GM12878 (cell line): ENCODE data around the gene FCHSD2. TPM values are rescaled to one million over a fixed set of nuclear protein-coding genes. Genes with fewer than 3 reads are reported as not detected.

ENCODE experiments used
- ATAC-seq: fragments of 200-7000 bp; cut with Tn5 transposase; 3 replicates; pipeline ENCODE4 v1.9.1; 2020; ENCODE audit warnings: mild to moderate bottlenecking, moderate library complexity
- BruUV-seq: library from RNA; stranded (reverse); fragments of 400-500 nt; replicated peaks from 2 replicates; lab custom pipeline; 2021; lab: Mats Ljungman, UMichigan
- CTCF ChIA-PET: fragments of 300-600 bp; sonication (Branson Sonifier 250); formaldehyde crosslinking; extraction: SDS; loops from one replicate; lab custom pipeline; 2021; ENCODE audit warnings: inconsistent platforms; lab: Yijun Ruan, JAX
- POLR2A ChIA-PET: fragments of 350-600 bp; formaldehyde crosslinking; extraction: SDS; loops from one replicate; lab custom pipeline; 2021; ENCODE audit warnings: inconsistent platforms; lab: Charles Lee
- RAD21 ChIA-PET: fragments of 300-600 bp; sonication (Branson Sonifier 250); formaldehyde crosslinking; loops from one replicate; lab custom pipeline; 2023; ENCODE audit warnings: antibody characterized with exemption; ENCODE audit not compliant: unreplicated experiment; lab: Charles Lee
- SMC1A ChIA-PET: fragments of 300-600 bp; sonication (Branson Sonifier 250); formaldehyde crosslinking; loops from one replicate; lab custom pipeline; 2023; ENCODE audit not compliant: unreplicated experiment, uncharacterized antibody; lab: Charles Lee
- DNase-seq: peaks from one replicate; pipeline ENCODE4 v3.0.0-alpha.2; 2011; ENCODE audit warnings: low read depth, low spot score
- FAIRE-seq: peaks from 3 replicates; lab custom pipeline; 2011; peaks lifted over from hg19 to GRCh38; lab: Jason Lieb, UNC
- H2AFZ ChIP-seq: 2 replicates; pipeline ENCODE4 v1.6.0; 2011; ENCODE audit warnings: low read depth, low read length, control low read depth; ENCODE audit not compliant: control insufficient read depth
- H3K27ac ChIP-seq: 2 replicates; pipeline ENCODE4 v1.5.1; 2011; ENCODE audit warnings: control low read depth; ENCODE audit not compliant: control insufficient read depth, insufficient read depth
- H3K27me3 ChIP-seq, 2 experiments: replicated peaks in 1 of 2; 2 replicates each; pipeline versions ENCODE4 v1.6.0 to v1.6.1; 2011; ENCODE audit warnings: low read length in 1 of 2; ENCODE audit not compliant: control insufficient read depth in 2 of 2, insufficient read depth in 2 of 2
- H3K36me3 ChIP-seq, 2 experiments: 2 replicates each; pipeline ENCODE4 v1.5.1; 2011; ENCODE audit warnings: low read length in 1 of 2; ENCODE audit not compliant: control insufficient read depth in 2 of 2, insufficient read depth in 2 of 2
- H3K4me1 ChIP-seq: 2 replicates; pipeline ENCODE4 v1.6.1; 2011; ENCODE audit warnings: mild to moderate bottlenecking, low read length, moderate library complexity, mixed read lengths; ENCODE audit not compliant: control insufficient read depth, insufficient read depth
- H3K4me2 ChIP-seq: 2 replicates; pipeline ENCODE4 v1.6.0; 2011; ENCODE audit warnings: control low read depth; ENCODE audit not compliant: control insufficient read depth, insufficient read depth
- H3K4me3 ChIP-seq: fragments of 200-600 bp; sonication (generic); 2 replicates; pipeline ENCODE4 v1.5.1; 2016
- H3K79me2 ChIP-seq: 2 replicates; pipeline ENCODE4 v1.6.0; 2011; ENCODE audit warnings: low read length; ENCODE audit not compliant: control insufficient read depth, insufficient read depth
- H3K9ac ChIP-seq: 2 replicates; pipeline ENCODE4 v1.8.0; 2011; ENCODE audit warnings: low read length, control low read depth, mixed read lengths; ENCODE audit not compliant: control insufficient read depth, insufficient read depth
- H3K9me3 ChIP-seq: replicated peaks from 3 replicates; pipeline ENCODE4 v1.5.1; 2011; ENCODE audit warnings: mild to moderate bottlenecking, low read length; ENCODE audit not compliant: control insufficient read depth, insufficient read depth
- H4K20me1 ChIP-seq: 2 replicates; pipeline ENCODE4 v1.6.0; 2011; ENCODE audit not compliant: control insufficient read depth, insufficient read depth
- BHLHE40 ChIP-seq, 2 experiments: fragments of 450-650 bp in 1 of 2; IDR thresholded peaks; 2 replicates each; pipeline ENCODE4 v1.6.1; 2011 to 2017; ENCODE audit warnings: low read depth in 2 of 2, borderline replicate concordance in 1 of 2, improper control_type of control experiment in 1 of 2, low read length in 1 of 2, mild to moderate bottlenecking in 1 of 2
- CBX5 ChIP-seq: sonication (generic); IDR thresholded peaks from 2 replicates; pipeline ENCODE4 v1.6.1; 2016; ENCODE audit warnings: low read depth, moderate library complexity, mild to moderate bottlenecking, inconsistent platforms
- CHD4 ChIP-seq: fragments of 200-600 bp; sonication (generic); IDR thresholded peaks from 2 replicates; pipeline ENCODE4 v1.6.1; 2016; ENCODE audit warnings: mild to moderate bottlenecking
- EED ChIP-seq: sonication (generic); IDR thresholded peaks from 2 replicates; pipeline ENCODE4 v1.6.1; 2016; ENCODE audit warnings: antibody characterized with exemption, low read depth
- EZH2 ChIP-seq: IDR thresholded peaks from 2 replicates; pipeline ENCODE4 v1.6.1; 2012; ENCODE audit warnings: low read depth, mild to moderate bottlenecking, control low read depth, inconsistent platforms, low read length, borderline replicate concordance; ENCODE audit not compliant: control insufficient read depth
- FOXK2 ChIP-seq: fragments of 450-650 bp; IDR thresholded peaks from 2 replicates; pipeline ENCODE4 v1.6.1; 2017; ENCODE audit warnings: mild to moderate bottlenecking, moderate library complexity
- IKZF2 ChIP-seq, 2 experiments: fragments of 450-650 bp; IDR thresholded peaks; 2 replicates each; pipeline ENCODE4 v1.6.1; 2017; ENCODE audit warnings: mild to moderate bottlenecking in 2 of 2, moderate library complexity in 2 of 2
- MEF2A ChIP-seq: IDR thresholded peaks from 2 replicates; pipeline ENCODE4 v1.6.1; 2011; ENCODE audit warnings: low read depth, mild to moderate bottlenecking, low read length, moderate library complexity; ENCODE audit not compliant: insufficient read depth
- MLLT1 ChIP-seq: fragments of 450-650 bp; IDR thresholded peaks from 2 replicates; pipeline ENCODE4 v1.6.1; 2016; ENCODE audit warnings: mild to moderate bottlenecking
- NFXL1 ChIP-seq: fragments of 450-650 bp; IDR thresholded peaks from 2 replicates; pipeline ENCODE4 v1.6.1; 2017; ENCODE audit warnings: antibody characterized with exemption, mild to moderate bottlenecking, borderline replicate concordance
- PAX8 ChIP-seq: fragments of 450-650 bp; IDR thresholded peaks from 2 replicates; pipeline ENCODE4 v1.6.1; 2017; ENCODE audit warnings: mild to moderate bottlenecking, moderate library complexity
- SIN3A ChIP-seq: IDR thresholded peaks from 2 replicates; pipeline ENCODE4 v1.6.1; 2012; ENCODE audit warnings: low read depth, low read length, improper control_type of control experiment
- SMC3 ChIP-seq: IDR thresholded peaks from 2 replicates; pipeline ENCODE4 v1.6.1; 2011; ENCODE audit warnings: low read length, improper control_type of control experiment, borderline replicate concordance
- ZNF217 ChIP-seq: fragments of 450-650 bp; IDR thresholded peaks from 2 replicates; pipeline ENCODE4 v1.6.1; 2017; ENCODE audit warnings: antibody characterized with exemption, mild to moderate bottlenecking
- WGBS: methylation state at CpG from one replicate; pipeline ENCODE4 v1.1.6; 2016; ENCODE audit warnings: low lambda C conversion rate; ENCODE audit not compliant: insufficient replicate concordance, insufficient coverage; ENCODE audit errors: missing lambda C conversion rate; 5-methylcytosine and 5-hydroxymethylcytosine counted together
- in situ Hi-C: fragments of 300-500 bp; cut with MboI; formaldehyde crosslinking; loops from 9 replicates; pipeline ENCODE4 v1.14.3; 2018; ENCODE audit warnings: mixed read lengths
- intact Hi-C: fragments of 100-400 bp; cut with micrococcal nuclease; formaldehyde crosslinking; loops from one replicate; pipeline ENCODE4 v1.14.2; 2022; ENCODE audit not compliant: unreplicated experiment
- polyA plus RNA-seq, 11 experiments: library from polyadenylated mRNA; depleted of rRNA in 4 of 11; unstranded in 6 of 11; stranded (reverse) in 5 of 11; fragments of >200 nt; fragmentation: Nextera tagmentation in 4 of 11; fragmentation: Illumina TruSeq in 1 of 11; extraction: Ambion mirVana in 4 of 11; extraction: Trizol in 1 of 11; gene quantifications; 1 replicate in 1 of 11; 2 replicates in 10 of 11; pipeline versions ENCODE4 v1.2.1 to v1.2.3, GENCODE V29; 2011 to 2016; ENCODE audit warnings: inconsistent platforms in 2 of 11, missing spikeins in 2 of 11, low read depth in 1 of 11
- total RNA-seq, 4 experiments: library from RNA; depleted of rRNA in 3 of 4; stranded (reverse); fragments of >200 nt in 3 of 4; fragmentation: Illumina TruSeq in 1 of 4; extraction: Trizol in 1 of 4; gene quantifications; 2 replicates each; pipeline versions ENCODE4 v1.2.1 to v1.2.3, GENCODE V29; 2013 to 2021

Gene FCHSD2
- total and polyA plus RNA-seq, 10 of the 15 experiments (the other 5 are each of a cell fraction or from before 2014, with no cell fraction given), result 13.2 to 89.8 (median 47.8) TPM

- Histone ChIP-seq H2AFZ (peak overlapping the region; percentile 5; the same call in 1 of the 2 replicates), H3K79me2 (no peaks in the 10 kb centered on the region), H3K4me3 (no peak overlapping the region), H3K4me1 (peaks cover 49% of the 10 kb centered on the region), H3K9me3 (no peaks in the 10 kb centered on the region), H3K4me2 (no peak overlapping the region), H4K20me1 (no peaks in the 10 kb centered on the region), H3K36me3 (no peaks in the 10 kb centered on the region), H3K27ac (no peak overlapping the region; the same call in none of the 2 replicates), H3K9ac (no peak overlapping the region), H3K27me3 (no peaks in the 10 kb centered on the region)
- ChIA-PET RAD21 (no interaction called here), CTCF (interaction anchor here (1.2 kb wide), 1 partner anchor 8 kb away, joined by 3 read pairs; no protein-coding TSS in a partner anchor), POLR2A (interaction anchor here (0.6 to 1.4 kb wide), 3 partner anchors 13 to 101 kb away, joined by 3 to 11 read pairs (median 4); no protein-coding TSS in a partner anchor), SMC1A (interaction anchor here (0.7 to 26.8 kb wide), 5 partner anchors 22 to 356 kb away, joined by 3 to 926 read pairs (median 3); partner anchors contain the start of gene FCHSD2)
- no TSS peak for BruUV-seq
- FAIRE-seq (no peak), DNase-seq (no peak), ATAC-seq (no peak)
- in situ Hi-C loops (loop anchor here (10.0 kb wide), 1 partner anchor 447 kb away; no protein-coding TSS in a partner anchor), intact Hi-C loops (no loop called here)
- WGBS, result 83% methylated on average over 8 of the region's 8 CpGs
- TF ChIP-seq IKZF2 (IDR thresholded peaks at IDR 0.05), result 0 out of 4 replicates have a peak, but pooled peaks of 1 of the 2 experiments have one; percentile 14
- no peak for TF ChIP-seq FOXK2
- 0 out of 2 replicates have a peak, but pooled peaks have one; percentile 31 for TF ChIP-seq EED
Measured at GRCh38 chr11:73171436-73172161, 29.5 kb upstream of the FCHSD2 start.

- RAD21 ChIA-PET, result interaction anchor here (0.8 to 19.6 kb wide), 2 partner anchors 11 to 25 kb away, joined by 3 to 441 read pairs; partner anchors contain the start of gene FCHSD2
- ATAC-seq (peak; percentile 43), FAIRE-seq (no peak), DNase-seq (no peak)
- intact Hi-C loops, result no loop called here
- POLR2A ChIA-PET, result interaction anchor here (0.6 to 1.4 kb wide), 3 partner anchors 9 to 39 kb away, joined by 3 to 11 read pairs (median 5); no protein-coding TSS in a partner anchor
- Histone ChIP-seq H3K4me2 (no peak overlapping the region), H4K20me1 (no peaks in the 10 kb centered on the region), H3K4me1 (peaks cover 35% of the 10 kb centered on the region), H3K36me3 (no peaks in the 10 kb centered on the region), H3K4me3 (no peak overlapping the region), H3K27me3 (no peaks in the 10 kb centered on the region), H2AFZ (no peak overlapping the region), H3K9me3 (no peaks in the 10 kb centered on the region), H3K9ac (no peak overlapping the region), H3K27ac (no peak overlapping the region), H3K79me2 (no peaks in the 10 kb centered on the region)
- BruUV-seq, result no TSS peak
- in situ Hi-C loops, result loop anchor here (10.0 kb wide), 1 partner anchor 445 kb away; no protein-coding TSS in a partner anchor
- CTCF ChIA-PET, result interaction anchor here (1.1 to 1.3 kb wide), 2 partner anchors 9 to 17 kb away, joined by 3 to 5 read pairs; no protein-coding TSS in a partner anchor
- SMC1A ChIA-PET, result interaction anchor here (26.8 kb wide), 1 partner anchor 20 kb away, joined by 926 read pairs; the partner anchor contains the start of gene FCHSD2
- WGBS, result 97% methylated on average over 2 of the region's 2 CpGs
- TF ChIP-seq SMC3, result no peak
- no peak for TF ChIP-seq ZNF217
- TF ChIP-seq CHD4, result no peak
- TF ChIP-seq EZH2, result no peak
- no peak for TF ChIP-seq SIN3A
- no peak for TF ChIP-seq PAX8
- TF ChIP-seq MEF2A, result no peak
- TF ChIP-seq NFXL1, result no peak
- no peak for TF ChIP-seq CBX5
- no peak for TF ChIP-seq MLLT1
- TF ChIP-seq BHLHE40 (IDR thresholded peaks at IDR 0.05; ENCODE audit: borderline replicate concordance in 1 of 2, low read depth in 2 of 2, low read length in 1 of 2), result no peak
Measured at GRCh38 chr11:73170140-73170539, 28.0 kb upstream of the FCHSD2 start.
